Ovary (tissue), 9 donors: Measurements from ENCODE around the gene SETD2. TPM values are rescaled to one million over a fixed set of nuclear protein-coding genes. Genes with fewer than 3 reads are reported as not detected.
A peak's percentile ranks its signal among the peaks of the same experiment; 100 is the strongest.

Experiments used
- DNase-seq, 5 donors: peaks; one replicate each; pipeline ENCODE4 v3.0.0-alpha.2; 2019 to 2020
- H3K27ac ChIP-seq, 2 donors: fragments of 200-600 bp; one replicate each; pipeline versions ENCODE4 v1.5.1 to v1.8.0; 2019 to 2022
- H3K27me3 ChIP-seq: fragments of 200-600 bp; one replicate; pipeline ENCODE4 v1.8.0; 2022
- H3K36me3 ChIP-seq: fragments of 200-600 bp; sonication (generic); one replicate; pipeline ENCODE4 v1.5.1; 2019
- H3K4me1 ChIP-seq: one replicate; pipeline ENCODE4 v1.8.1; 2013; ENCODE audit warnings: mild to moderate bottlenecking, moderate library complexity; ENCODE audit not compliant: insufficient read depth
- H3K4me3 ChIP-seq: fragments of 200-600 bp; sonication (generic); one replicate; pipeline ENCODE4 v1.5.1; 2017
- H3K9me3 ChIP-seq, 2 donors: fragments of 200-600 bp in 1 of 2; sonication (generic) in 1 of 2; one replicate each; pipeline versions ENCODE4 v1.5.1 to v1.8.1; 2013 to 2019; ENCODE audit warnings: mild to moderate bottlenecking in 1 of 2, moderate library complexity in 1 of 2
- EP300 ChIP-seq: sonication (generic); formaldehyde crosslinking; IDR thresholded peaks from one replicate; pipeline ENCODE4 v1.6.1; 2017; ENCODE audit warnings: antibody characterized with exemption
- POLR2A ChIP-seq: fragments of 450-650 bp; IDR thresholded peaks from one replicate; pipeline ENCODE4 v1.6.1; 2017; ENCODE audit warnings: antibody characterized with exemption, mild to moderate bottlenecking, moderate library complexity
- WGBS, 3 donors: extraction: QIAGEN DNeasy Blood & Tissue Kit in 1 of 3; methylation state at CpG; one replicate each; pipeline versions ENCODE4 v1.1.5 to v1.1.7; 2013 to 2017; 5-methylcytosine and 5-hydroxymethylcytosine counted together
- intact Hi-C, 4 donors: fragments of 100-400 bp; cut with DNase I; formaldehyde crosslinking; loops; one replicate each; pipeline versions ENCODE4 v1.11.0 to v1.15.1; 2022 to 2023
- polyA plus RNA-seq, 2 donors: library from polyadenylated mRNA; stranded (reverse); fragments of 200-250 nt in 1 of 2; fragments of 350-450 nt in 1 of 2; fragmentation: Illumina TruSeq in 1 of 2; extraction: RNeasy Lipid Tissue Mini Kit (QIAGEN cat#74804) in 1 of 2; gene quantifications; one replicate each; pipeline ENCODE4 v1.2.3, GENCODE V29; 2013 to 2014
- small RNA-seq: library from RNA; depleted of rRNA; stranded (forward); fragments of <200 nt; gene quantifications from one replicate; pipeline ENCODE3, GENCODE V24; 2016
- total RNA-seq, 7 donors: library from RNA; depleted of rRNA in 2 of 7; stranded (reverse); fragments of >200 nt in 2 of 7; fragmentation: NEBNext Ultra II Directional in 3 of 7; extraction: Animal tissue kit (Norgen Biotek cat#: 25700) in 3 of 7; gene quantifications; one replicate each; pipeline versions ENCODE4 v1.1.0 to v1.2.4, GENCODE V29; 2016 to 2023
- TF ChIP-seq, protein P1 (sequence below), 3 donors: fragments of 450-650 bp in 2 of 3; fragments of 200-600 bp in 1 of 3; IDR thresholded peaks; one replicate each; pipeline versions ENCODE4 v1.5.1 to v1.8.0; 2016 to 2022; ENCODE audit warnings: antibody characterized with exemption in 3 of 3, mild to moderate bottlenecking in 1 of 3
- donor health status: DM: no; HTN: no; CAD: no; lungs with moderate emphysema.
- donor health status: DM: no; HTN: no; CAD: no.
- donor health status: Bipolar disorder and iron deficiency.
- donor health status: DM: yes; HTN: yes; CAD: no.
- donor health status: DM: no; HTN: no; CAD: no.
- donor health status: DM: yes; HTN: yes; CAD: no.

SETD2 gene
- total and polyA plus RNA-seq, 9 donors, result 22.9 to 62.9 (median 49.2) TPM

GRCh38 chr3:46971151-46971550 lies 192.8 kb downstream of the SETD2 start:
- Histone ChIP-seq H3K4me3 (no peak overlapping the region), H3K27me3 (no peaks in the 10 kb centered on the region), H3K36me3 (no peaks in the 10 kb centered on the region), H3K9me3 (no peaks in the 10 kb centered on the region), H3K4me1 (peaks cover 26% of the 10 kb centered on the region), H3K27ac (no peak overlapping the region)
- 38 to 48% (median 40%) methylated on average over 6 of the region's 6 CpGs for WGBS, 3 donors
- peak in 1 of 5 donors; percentile 23 for DNase-seq
- TF ChIP-seq POLR2A, result no peak
- TF ChIP-seq, protein P1, sequence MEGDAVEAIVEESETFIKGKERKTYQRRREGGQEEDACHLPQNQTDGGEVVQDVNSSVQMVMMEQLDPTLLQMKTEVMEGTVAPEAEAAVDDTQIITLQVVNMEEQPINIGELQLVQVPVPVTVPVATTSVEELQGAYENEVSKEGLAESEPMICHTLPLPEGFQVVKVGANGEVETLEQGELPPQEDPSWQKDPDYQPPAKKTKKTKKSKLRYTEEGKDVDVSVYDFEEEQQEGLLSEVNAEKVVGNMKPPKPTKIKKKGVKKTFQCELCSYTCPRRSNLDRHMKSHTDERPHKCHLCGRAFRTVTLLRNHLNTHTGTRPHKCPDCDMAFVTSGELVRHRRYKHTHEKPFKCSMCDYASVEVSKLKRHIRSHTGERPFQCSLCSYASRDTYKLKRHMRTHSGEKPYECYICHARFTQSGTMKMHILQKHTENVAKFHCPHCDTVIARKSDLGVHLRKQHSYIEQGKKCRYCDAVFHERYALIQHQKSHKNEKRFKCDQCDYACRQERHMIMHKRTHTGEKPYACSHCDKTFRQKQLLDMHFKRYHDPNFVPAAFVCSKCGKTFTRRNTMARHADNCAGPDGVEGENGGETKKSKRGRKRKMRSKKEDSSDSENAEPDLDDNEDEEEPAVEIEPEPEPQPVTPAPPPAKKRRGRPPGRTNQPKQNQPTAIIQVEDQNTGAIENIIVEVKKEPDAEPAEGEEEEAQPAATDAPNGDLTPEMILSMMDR (IDR thresholded peaks at IDR 0.05), result no peak
- intact Hi-C loops, result no loop called here

- H3K36me3 ChIP-seq, result no peaks in the 10 kb centered on the region
- H3K27me3 ChIP-seq, result no peaks in the 10 kb centered on the region
- H3K4me1 ChIP-seq, result peaks cover 27% of the 10 kb centered on the region
- H3K9me3 ChIP-seq, result no peaks in the 10 kb centered on the region
- no peak overlapping the region for H3K27ac ChIP-seq
- no peak overlapping the region for H3K4me3 ChIP-seq
- TF ChIP-seq POLR2A, result no peak
- TF ChIP-seq, protein P1 (IDR thresholded peaks at IDR 0.05), result no peak
- TF ChIP-seq EP300, result no peak
- WGBS, 3 donors, result 18 to 23% (median 19%) methylated on average over 3 of the region's 3 CpGs
- intact Hi-C loops, result no loop called here
- DNase-seq, result no peak
These were observed 193.4 kb downstream of the SETD2 start for GRCh38 chr3:46970391-46971091.

GRCh38 chr3:46968783-46969428 lies 195.0 kb downstream of the SETD2 start:
- intact Hi-C loops, result no loop called here
- WGBS, 3 donors, result 42 to 51% (median 44%) methylated on average over 9 of the region's 9 CpGs
- no peak for DNase-seq
- H3K27me3 ChIP-seq, result no peaks in the 10 kb centered on the region
- peaks cover 27% of the 10 kb centered on the region for H3K4me1 ChIP-seq
- no peaks in the 10 kb centered on the region for H3K9me3 ChIP-seq
- no peak overlapping the region for H3K27ac ChIP-seq
- H3K4me3 ChIP-seq, result no peak overlapping the region
- TF ChIP-seq, protein P1 (IDR thresholded peaks at IDR 0.05), result no peak
- no peak for TF ChIP-seq EP300
- H3K36me3 ChIP-seq, result no peaks in the 10 kb centered on the region

DNA sequence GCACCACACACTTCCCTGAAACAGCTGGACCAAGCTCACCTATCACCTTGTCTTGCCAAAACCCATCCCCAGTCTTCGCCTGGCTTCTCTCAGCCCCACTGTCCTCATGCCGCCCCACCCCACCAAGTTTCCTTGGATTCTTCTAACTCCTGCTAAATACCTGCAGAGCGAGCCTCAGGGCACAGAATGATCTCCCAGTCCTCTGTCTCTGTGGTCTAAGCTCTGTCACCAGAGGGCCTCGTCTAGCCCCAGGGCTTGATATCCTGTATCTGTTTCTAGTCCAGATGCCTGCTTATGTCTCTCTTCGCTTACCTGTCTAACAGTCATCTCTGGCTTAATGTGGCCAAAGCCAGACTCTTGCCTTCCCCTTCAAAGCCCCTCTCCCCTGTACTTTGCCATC lies 197.1 kb downstream of the SETD2 start:
- TF ChIP-seq, protein P1 (IDR thresholded peaks at IDR 0.05), result no peak
- TF ChIP-seq POLR2A, result no peak
- no peak for TF ChIP-seq EP300
- WGBS, 3 donors, result 87 to 95% (median 88%) methylated on average over 5 of the region's 5 CpGs
- H3K27me3 ChIP-seq, result no peaks in the 10 kb centered on the region
- H3K4me1 ChIP-seq, result peaks cover 27% of the 10 kb centered on the region
- no peak for DNase-seq
- H3K27ac ChIP-seq, result no peak overlapping the region
- no peaks in the 10 kb centered on the region for H3K36me3 ChIP-seq
- no peak overlapping the region for H3K4me3 ChIP-seq
- no peaks in the 10 kb centered on the region for H3K9me3 ChIP-seq
- intact Hi-C loops, result no loop called here

Small RNAs within 50 kb of the gene (small RNA-seq; reads per million reads assigned to genes)
- gene MRPL57P3, result not detected

Other genes starting within 250 kb of the SETD2 start
- 10 to 100 TPM; 32.2 to 50.1 (median 42.3) TPM for gene CCDC12, start 187.4 kb downstream of the SETD2 start, total RNA-seq
- 10 to 100 TPM; 34.7 to 66.7 TPM for gene CCDC12, start 187.4 kb downstream of the SETD2 start, polyA plus RNA-seq
- 10 to 100 TPM in 6 of 7 donors, 1 to 10 TPM in 1; 9.4 to 19.1 (median 14.0) TPM for gene NBEAL2, start 184.4 kb downstream of the SETD2 start, total RNA-seq
- gene NBEAL2, start 184.4 kb downstream of the SETD2 start, polyA plus RNA-seq, result 10 to 100 TPM in 1 of 2 donors, 1 to 10 TPM in 1; 3.4 to 13.7 TPM
- 10 to 100 TPM in 1 of 7 donors, 1 to 10 TPM in 6; 2.5 to 29.4 (median 4.5) TPM for gene KIF9, start 118.7 kb upstream of the SETD2 start, total RNA-seq
- gene KIF9, start 118.7 kb upstream of the SETD2 start, polyA plus RNA-seq, result 1 to 10 TPM; 6.9 to 7.2 TPM
- gene KLHL18, start 118.8 kb upstream of the SETD2 start, total RNA-seq, result 10 to 100 TPM in 5 of 7 donors, 1 to 10 TPM in 2; 6.2 to 23.7 (median 19.8) TPM
- gene KLHL18, start 118.8 kb upstream of the SETD2 start, polyA plus RNA-seq, result 1 to 10 TPM; 6.5 to 7.9 TPM
- gene PTPN23, start 216.9 kb upstream of the SETD2 start, total RNA-seq, result 10 to 100 TPM; 16.4 to 56.9 (median 44.4) TPM
- gene PTPN23, start 216.9 kb upstream of the SETD2 start, polyA plus RNA-seq, result 10 to 100 TPM in 1 of 2 donors, 1 to 10 TPM in 1; 7.3 to 18.3 TPM